Gastrocnemius medialis (tissue), 4 donors: ENCODE results near the gene TMEM132D.

Experiments used
- POLR2A ChIP-seq, 2 donors: fragments of 450-650 bp; IDR thresholded peaks; one replicate each; pipeline ENCODE4 v1.6.1; 2017; ENCODE audit warnings: antibody characterized with exemption in 2 of 2, mild to moderate bottlenecking in 2 of 2, moderate library complexity in 2 of 2
- TF ChIP-seq, protein P1 (sequence below), 5 experiments: fragments of 450-650 bp in 3 of 5; fragments of 200-600 bp in 2 of 5; sonication (generic) in 2 of 5; IDR thresholded peaks in 4 of 5; conservative IDR thresholded peaks in 1 of 5; 1 replicate in 4 of 5; 2 replicates in 1 of 5; pipeline ENCODE4 v1.5.1; 2016 to 2019; ENCODE audit warnings: antibody characterized with exemption in 5 of 5, mild to moderate bottlenecking in 3 of 5, moderate library complexity in 3 of 5

DNA sequence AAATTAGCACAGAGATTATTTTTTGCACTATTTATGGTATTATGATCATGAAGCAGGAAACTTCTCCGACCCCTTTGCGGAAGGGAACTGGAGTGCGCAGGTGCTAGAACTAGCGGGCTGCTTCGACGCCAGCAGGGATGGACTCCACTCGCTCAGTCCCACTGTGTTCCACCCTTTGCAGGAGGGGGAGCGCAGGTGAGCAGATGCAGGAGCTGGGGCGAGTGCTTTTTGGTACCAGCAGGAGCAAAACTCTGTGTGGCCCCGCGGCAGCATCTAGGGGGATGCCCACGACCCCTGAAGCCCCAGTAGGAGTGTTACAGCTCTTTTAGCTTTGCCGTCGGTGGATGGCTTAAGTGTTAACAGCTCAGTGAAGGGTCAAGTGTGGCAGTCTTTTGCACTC is 113.9 kb downstream of the TMEM132D start:
- TF ChIP-seq, protein P1, sequence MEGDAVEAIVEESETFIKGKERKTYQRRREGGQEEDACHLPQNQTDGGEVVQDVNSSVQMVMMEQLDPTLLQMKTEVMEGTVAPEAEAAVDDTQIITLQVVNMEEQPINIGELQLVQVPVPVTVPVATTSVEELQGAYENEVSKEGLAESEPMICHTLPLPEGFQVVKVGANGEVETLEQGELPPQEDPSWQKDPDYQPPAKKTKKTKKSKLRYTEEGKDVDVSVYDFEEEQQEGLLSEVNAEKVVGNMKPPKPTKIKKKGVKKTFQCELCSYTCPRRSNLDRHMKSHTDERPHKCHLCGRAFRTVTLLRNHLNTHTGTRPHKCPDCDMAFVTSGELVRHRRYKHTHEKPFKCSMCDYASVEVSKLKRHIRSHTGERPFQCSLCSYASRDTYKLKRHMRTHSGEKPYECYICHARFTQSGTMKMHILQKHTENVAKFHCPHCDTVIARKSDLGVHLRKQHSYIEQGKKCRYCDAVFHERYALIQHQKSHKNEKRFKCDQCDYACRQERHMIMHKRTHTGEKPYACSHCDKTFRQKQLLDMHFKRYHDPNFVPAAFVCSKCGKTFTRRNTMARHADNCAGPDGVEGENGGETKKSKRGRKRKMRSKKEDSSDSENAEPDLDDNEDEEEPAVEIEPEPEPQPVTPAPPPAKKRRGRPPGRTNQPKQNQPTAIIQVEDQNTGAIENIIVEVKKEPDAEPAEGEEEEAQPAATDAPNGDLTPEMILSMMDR (IDR thresholded peaks at IDR 0.05 in 4 of 5, conservative IDR thresholded peaks at IDR 0.05 in 1 of 5), result no peak
- no peak for TF ChIP-seq POLR2A (IDR thresholded peaks at IDR 0.05)
